NOMO-1 (cell line): Measurements from ENCODE around the gene PKP2.
A peak's percentile ranks its signal among the peaks of the same experiment; 100 is the strongest.
"Not testable (repeated sequence)": the region's sequence is repeated elsewhere in the genome, so short reads cannot be mapped to it uniquely, and the experiment has no call there.

Experiments used
- DNase-seq, 2 experiments: peaks; one replicate each; lab custom pipeline; 2025; ENCODE audit not compliant: unreplicated experiment in 2 of 2; lab: John Stamatoyannopoulos, UW

The PKP2 gene

GRCh38 chr12:32897281-32897610 is 669 bp upstream of the PKP2 start:
- no peak for DNase-seq

GRCh38 chr12:32895688-32896431 is 717 bp downstream of the PKP2 start:
- DNase-seq = peak in 1 of 2 experiments; percentile 11

- DNase-seq = no peak
These were observed 2.0 kb downstream of the PKP2 start for GRCh38 chr12:32894566-32894965.

GRCh38 chr12:32893458-32893857 is 3.1 kb downstream of the PKP2 start:
- no peak for DNase-seq

- no peak for DNase-seq
These were observed 3.5 kb downstream of the PKP2 start for GRCh38 chr12:32893043-32893442.

GRCh38 chr12:32892369-32892768 is 4.2 kb downstream of the PKP2 start:
- not testable (repeated sequence) for DNase-seq

- DNase-seq = no peak
These were observed 4.6 kb downstream of the PKP2 start for GRCh38 chr12:32891956-32892355.

- no peak for DNase-seq
These were observed 5.1 kb downstream of the PKP2 start for GRCh38 chr12:32891526-32891925.

- no peak for DNase-seq
These were observed 7.4 kb downstream of the PKP2 start for GRCh38 chr12:32889011-32889760.

- no peak for DNase-seq
These were observed 9.5 kb downstream of the PKP2 start for GRCh38 chr12:32887058-32887457.

- DNase-seq = no peak
These were observed 10.7 kb downstream of the PKP2 start for GRCh38 chr12:32885831-32886230.

- no peak for DNase-seq
These were observed 11.6 kb downstream of the PKP2 start for GRCh38 chr12:32884962-32885361.

GRCh38 chr12:32881702-32882101 is 14.9 kb downstream of the PKP2 start:
- DNase-seq = no peak

GRCh38 chr12:32881107-32881506 is 15.5 kb downstream of the PKP2 start:
- DNase-seq = no peak

- not testable (repeated sequence) for DNase-seq
These were observed 17.5 kb downstream of the PKP2 start for GRCh38 chr12:32879066-32879465.

GRCh38 chr12:32877601-32878459 is 18.7 kb downstream of the PKP2 start:
- DNase-seq = no peak

- DNase-seq = no peak
These were observed 20.6 kb downstream of the PKP2 start for GRCh38 chr12:32876004-32876403.

GRCh38 chr12:32874975-32875374 is 21.6 kb downstream of the PKP2 start:
- no peak for DNase-seq

- DNase-seq = no peak
These were observed 22.5 kb downstream of the PKP2 start for GRCh38 chr12:32874078-32874477.

- DNase-seq = not testable (repeated sequence)
These were observed 24.2 kb downstream of the PKP2 start for GRCh38 chr12:32872416-32872815.

- no peak for DNase-seq
These were observed 25.9 kb downstream of the PKP2 start for GRCh38 chr12:32870716-32871115.
